ENCODE results near the gene IMP4. TPM values are rescaled to one million over a fixed set of nuclear protein-coding genes. Genes with fewer than 3 reads are reported as not detected.
A peak's percentile ranks its signal among the peaks of the same experiment; 100 is the strongest.
"Not testable (repeated sequence)": the region's sequence is repeated elsewhere in the genome, so short reads cannot be mapped to it uniquely, and the experiment has no call there.

IMP4 gene
- total RNA-seq (2014; rRNA removed): 114 and 150 TPM in 2 replicates
- polyA plus RNA-seq (2012): 91.7 TPM

GRCh38 chr2:130342533-130343275 lies at the start of gene IMP4:
TSS of gene IMP4 (plus strand) at chr2:130342897. CDS start at chr2:130342933, 36 bp downstream.
- DNase-seq (ENCODE audit: low read depth): peak; percentile 99

- DNase-seq (ENCODE audit: low read depth): no peak
Measured at GRCh38 chr2:130300258-130300969, 42.3 kb upstream of the IMP4 start.

DNA sequence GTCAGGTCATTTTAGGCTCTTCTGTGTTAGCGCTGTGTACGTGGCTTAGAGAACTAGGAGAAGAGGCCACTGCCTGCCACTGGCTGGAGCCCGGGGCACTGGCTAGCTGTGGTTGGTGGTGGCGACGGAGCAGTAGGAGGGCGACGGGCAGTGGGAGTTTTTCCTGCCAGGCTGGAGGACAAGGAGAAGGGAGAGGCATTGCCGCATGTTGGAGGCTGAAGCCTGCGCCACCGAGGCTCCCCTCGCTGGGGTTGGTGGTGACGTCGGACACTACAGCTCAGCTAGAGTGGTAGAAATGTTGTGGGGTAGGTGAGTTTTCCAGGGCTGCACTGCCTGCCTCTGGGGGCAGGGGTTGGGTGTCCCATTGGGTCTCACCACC lies 41.7 kb upstream of the IMP4 start:
- no peak for DNase-seq (ENCODE audit: low read depth)

DNA sequence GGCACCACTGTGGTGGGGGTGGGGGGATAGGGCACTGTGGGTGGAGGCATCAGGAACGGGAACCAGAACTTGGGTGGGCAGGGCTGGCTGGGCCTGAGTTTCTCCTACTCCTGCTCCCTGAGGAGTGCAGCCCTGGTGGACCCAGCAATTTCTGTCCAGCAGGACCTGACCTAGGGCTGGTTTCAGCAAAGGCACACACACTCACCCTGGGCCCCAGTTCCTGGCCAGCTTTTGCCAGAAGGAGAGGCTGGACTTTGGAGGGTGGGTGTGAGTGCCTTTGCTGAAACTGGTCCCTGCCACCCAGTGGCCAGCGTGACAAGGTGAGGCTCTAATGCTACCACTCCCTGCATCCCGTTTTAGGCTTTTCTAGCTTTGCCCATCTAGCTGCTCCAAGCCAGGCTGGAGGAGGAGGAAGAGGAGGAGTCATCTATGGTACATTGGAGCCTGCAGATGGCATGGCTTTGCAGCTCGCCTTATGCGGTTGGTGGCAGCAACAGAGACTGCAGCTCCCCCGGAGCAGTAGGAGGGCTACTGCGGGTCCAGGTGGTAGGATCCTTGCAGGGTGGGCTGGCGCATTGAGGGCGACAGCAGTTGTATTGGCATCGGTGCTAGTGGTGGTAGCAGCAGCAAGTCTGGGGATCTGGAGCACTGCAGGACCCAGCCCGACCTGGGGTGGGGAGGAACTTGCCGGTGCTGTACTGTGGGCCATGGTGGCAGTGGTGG lies 40.4 kb upstream of the IMP4 start:
- DNase-seq (ENCODE audit: low read depth): no peak

DNA sequence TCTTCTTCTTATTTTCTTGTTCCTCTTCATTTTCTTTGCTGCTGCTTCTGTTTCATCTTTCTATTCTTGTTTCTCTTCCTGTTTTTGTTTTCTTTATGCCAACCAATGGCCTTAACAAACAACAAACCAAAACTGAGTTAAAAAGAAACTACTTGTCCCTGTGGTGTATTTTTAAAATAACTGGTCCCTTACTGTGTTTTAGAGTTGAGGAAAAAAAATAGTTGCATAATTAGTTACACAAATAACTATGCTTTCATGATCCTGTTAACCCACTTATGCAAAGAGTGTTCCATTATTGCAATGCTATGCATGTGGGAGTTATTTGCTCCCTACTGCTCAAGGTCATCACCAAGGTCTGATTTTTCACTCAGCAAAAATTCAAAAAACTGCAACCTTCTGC lies 39.5 kb upstream of the IMP4 start:
- no peak for DNase-seq (ENCODE audit: low read depth)

DNA sequence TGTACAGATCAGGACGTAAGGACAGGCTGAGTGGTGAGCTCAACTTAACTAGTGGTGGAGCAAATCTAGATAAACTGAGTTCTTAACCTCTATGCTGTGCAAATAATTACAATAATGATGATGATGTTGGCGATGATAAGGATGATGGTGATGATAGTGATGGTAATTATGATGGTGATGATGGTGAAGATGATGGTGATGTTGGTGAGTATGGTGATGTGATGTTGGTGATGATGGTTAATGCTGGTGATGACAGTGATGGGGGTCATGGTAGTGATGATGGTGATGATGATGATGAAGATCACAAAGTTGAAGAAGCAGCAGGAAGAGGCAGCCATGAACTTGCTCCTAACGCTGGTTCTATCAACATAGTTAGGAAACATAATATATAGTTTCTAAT lies 38.0 kb upstream of the IMP4 start:
- DNase-seq (ENCODE audit: low read depth): no peak

DNA sequence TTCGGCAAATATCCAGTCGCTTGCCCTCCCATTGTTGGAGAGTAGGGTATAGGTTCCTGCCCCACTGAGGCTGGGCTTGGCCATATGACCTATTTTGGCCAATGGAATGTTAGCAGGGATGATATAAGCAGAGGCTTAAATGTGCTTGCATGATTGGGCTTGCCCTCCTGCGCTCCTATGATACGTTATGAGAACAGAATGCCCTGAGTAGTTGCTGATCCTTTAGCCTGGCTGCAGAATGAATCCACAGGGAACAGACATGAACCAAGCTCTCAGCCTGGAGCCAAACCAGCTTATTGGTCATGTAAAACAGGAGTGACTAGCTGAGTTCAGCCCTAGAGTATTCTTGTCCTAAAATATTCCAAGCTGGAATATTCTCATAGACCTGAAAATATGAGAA lies 34.8 kb upstream of the IMP4 start:
- DNase-seq (ENCODE audit: low read depth): no peak

- DNase-seq (ENCODE audit: low read depth): no peak
Measured at GRCh38 chr2:130310881-130311280, 31.8 kb upstream of the IMP4 start.

DNA sequence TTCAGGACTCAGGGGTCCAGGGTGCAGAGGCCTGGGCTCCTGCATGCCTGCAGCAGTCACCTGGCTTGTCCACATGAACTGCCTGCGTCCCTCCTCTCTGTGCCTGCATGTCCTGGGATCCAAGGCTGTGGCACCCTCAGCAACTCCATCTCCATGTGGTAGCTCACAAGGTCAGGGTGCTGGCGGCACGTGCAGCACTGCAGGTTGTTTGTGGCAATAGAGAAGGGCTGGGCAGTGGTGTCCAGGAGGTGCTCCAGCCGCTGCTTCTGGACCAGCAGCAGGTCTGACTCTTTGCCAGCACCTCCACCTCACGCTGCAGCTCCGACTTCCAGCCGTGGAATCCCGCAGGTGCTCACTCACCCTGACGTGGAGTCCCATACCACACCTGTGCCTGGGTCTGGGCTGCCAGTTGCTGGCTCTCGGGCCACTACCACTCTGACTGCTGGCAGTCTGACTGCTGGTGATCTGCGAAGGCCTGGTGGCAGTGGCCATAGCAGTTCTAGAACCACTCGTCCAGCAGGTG lies 28.8 kb upstream of the IMP4 start:
- DNase-seq (ENCODE audit: low read depth): no peak

DNA sequence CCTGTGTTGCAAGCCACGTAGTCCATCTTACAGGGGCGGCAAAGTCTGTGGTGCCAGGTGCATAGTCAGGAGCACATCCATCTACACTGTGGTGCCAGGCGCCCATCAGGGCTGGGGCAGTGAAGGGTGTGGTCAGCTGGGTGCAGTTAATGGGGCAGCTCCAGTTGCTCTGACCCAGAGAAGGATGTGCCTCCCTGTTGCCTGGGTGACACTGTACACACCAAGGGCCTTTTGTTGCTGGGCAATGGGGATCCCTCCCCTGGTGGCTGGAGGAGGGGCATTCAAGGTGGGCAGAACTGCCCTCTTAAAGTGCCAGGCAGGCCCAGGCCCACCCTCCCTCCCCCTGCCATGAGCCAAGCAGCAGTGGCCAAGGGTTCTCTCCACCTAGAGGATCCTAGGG lies 28.3 kb upstream of the IMP4 start:
- no peak for DNase-seq (ENCODE audit: low read depth)

GRCh38 chr2:130316596-130316995 lies 26.1 kb upstream of the IMP4 start:
- DNase-seq (ENCODE audit: low read depth): no peak

DNA sequence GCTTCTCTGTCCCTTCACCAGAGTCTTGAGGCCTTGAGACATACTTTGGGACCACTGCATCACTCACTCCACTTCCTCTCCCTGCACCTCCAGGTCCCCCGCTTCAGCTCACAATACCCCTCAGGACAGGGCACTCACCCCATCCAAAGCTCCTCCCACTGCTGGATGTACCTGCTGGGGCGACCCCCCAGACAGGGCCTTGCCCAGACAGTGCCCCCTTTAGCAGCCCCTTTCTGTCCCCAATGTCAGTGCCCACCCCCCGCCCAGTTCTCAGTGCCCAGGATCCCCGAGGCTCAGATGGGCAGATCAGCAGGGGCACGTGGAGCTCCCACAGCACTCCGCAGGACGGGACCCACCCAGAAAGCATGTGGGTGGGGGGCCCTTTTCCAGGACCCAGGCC lies 23.8 kb upstream of the IMP4 start:
- no peak for DNase-seq (ENCODE audit: low read depth)

DNA sequence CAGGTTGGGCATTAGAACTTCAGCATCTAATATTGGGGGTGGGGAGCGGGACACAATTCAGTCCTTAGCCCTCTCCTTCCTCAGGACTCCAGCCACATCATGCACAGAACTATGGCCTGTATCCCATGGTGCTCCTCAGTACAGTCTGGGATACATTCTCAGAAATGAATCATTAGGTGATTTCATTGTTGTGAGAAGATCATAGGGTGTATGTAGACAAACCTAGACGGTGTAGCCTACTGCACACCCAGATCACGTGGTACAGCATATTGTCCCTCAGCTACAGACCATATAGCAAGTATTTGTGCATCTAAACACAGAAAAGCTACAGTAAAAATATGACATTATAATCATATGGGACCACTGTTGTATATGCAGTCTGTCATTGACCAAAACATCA lies 23.2 kb upstream of the IMP4 start:
- DNase-seq (ENCODE audit: low read depth): no peak

GRCh38 chr2:130327703-130328527 lies 14.8 kb upstream of the IMP4 start:
- DNase-seq (ENCODE audit: low read depth): peak; percentile 66

- no peak for DNase-seq (ENCODE audit: low read depth)
Measured at GRCh38 chr2:130328710-130329109, 14.0 kb upstream of the IMP4 start.

- DNase-seq (ENCODE audit: low read depth): peak; percentile 77
Measured at GRCh38 chr2:130332271-130333073, 10.2 kb upstream of the IMP4 start.

GRCh38 chr2:130333253-130333652 lies 9.4 kb upstream of the IMP4 start:
- not testable (repeated sequence) for DNase-seq (ENCODE audit: low read depth)

- no peak for DNase-seq (ENCODE audit: low read depth)
Measured at GRCh38 chr2:130334026-130334425, 8.7 kb upstream of the IMP4 start.

DNA sequence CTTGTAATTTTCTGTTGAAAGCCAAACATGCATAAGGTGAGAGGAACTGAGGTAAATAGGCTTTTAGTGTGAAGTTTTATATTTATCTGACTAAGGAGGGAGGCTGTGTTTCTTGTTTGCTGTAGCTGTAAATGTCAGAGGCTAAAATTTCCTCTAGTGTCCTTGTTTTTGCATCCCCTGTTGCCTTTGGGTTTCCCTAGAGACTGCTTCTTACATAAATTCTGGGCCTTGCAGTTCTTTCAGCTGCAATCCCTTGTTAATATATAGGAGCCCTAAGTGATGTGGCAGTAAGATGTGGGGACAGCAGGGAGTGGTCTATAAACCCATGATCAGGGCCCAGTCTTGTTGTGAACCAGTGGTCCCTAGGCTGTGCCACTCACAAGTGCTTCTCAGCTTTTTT lies 7.5 kb upstream of the IMP4 start:
- DNase-seq (ENCODE audit: low read depth): no peak

DNA sequence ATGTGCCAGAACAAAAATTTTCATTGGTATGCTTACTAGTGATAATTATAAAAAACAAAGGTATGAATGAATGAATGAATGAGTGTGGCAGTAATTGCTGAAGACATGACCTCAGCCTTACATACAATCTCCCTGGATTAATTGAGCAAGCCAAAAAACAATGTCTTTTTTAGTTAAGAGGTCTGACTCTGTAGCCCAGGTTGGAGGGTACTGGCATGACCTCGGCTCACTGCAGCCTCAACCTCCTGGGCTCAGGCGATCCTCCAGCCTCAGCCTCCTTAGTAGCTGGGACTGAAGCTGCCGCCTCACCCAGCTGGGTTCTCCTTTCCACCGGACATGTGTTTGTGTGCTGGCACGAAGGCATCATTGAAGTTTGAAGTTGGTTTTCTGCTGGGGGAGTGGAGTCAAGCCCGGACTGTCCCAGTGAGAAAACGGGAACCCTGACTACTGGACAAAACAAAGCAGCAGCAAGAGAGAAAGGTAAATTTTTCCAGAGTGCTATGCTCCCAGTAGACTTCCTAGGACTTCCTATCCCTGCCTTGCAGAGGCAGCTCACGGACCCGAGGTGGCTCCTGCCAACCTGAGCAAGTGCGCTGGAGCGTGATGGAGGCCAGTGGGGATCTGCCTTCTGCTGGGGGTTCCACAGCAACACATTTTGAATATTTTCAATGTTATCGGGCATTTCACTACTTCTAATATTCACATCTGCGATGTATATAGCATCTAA lies 6.4 kb upstream of the IMP4 start:
- DNase-seq (ENCODE audit: low read depth): no peak
